Gastrocnemius medialis (tissue), 4 donors: ENCODE measurements around the gene KDM4B.

Source experiments
- POLR2A ChIP-seq, 2 donors: fragments of 450-650 bp; IDR thresholded peaks; one replicate each; pipeline ENCODE4 v1.6.1; 2017; ENCODE audit warnings: antibody characterized with exemption in 2 of 2, mild to moderate bottlenecking in 2 of 2, moderate library complexity in 2 of 2
- TF ChIP-seq, protein P1 (sequence below), 5 experiments: fragments of 450-650 bp in 3 of 5; fragments of 200-600 bp in 2 of 5; sonication (generic) in 2 of 5; IDR thresholded peaks in 4 of 5; conservative IDR thresholded peaks in 1 of 5; 1 replicate in 4 of 5; 2 replicates in 1 of 5; pipeline ENCODE4 v1.5.1; 2016 to 2019; ENCODE audit warnings: antibody characterized with exemption in 5 of 5, mild to moderate bottlenecking in 3 of 5, moderate library complexity in 3 of 5

- TF ChIP-seq, protein P1, sequence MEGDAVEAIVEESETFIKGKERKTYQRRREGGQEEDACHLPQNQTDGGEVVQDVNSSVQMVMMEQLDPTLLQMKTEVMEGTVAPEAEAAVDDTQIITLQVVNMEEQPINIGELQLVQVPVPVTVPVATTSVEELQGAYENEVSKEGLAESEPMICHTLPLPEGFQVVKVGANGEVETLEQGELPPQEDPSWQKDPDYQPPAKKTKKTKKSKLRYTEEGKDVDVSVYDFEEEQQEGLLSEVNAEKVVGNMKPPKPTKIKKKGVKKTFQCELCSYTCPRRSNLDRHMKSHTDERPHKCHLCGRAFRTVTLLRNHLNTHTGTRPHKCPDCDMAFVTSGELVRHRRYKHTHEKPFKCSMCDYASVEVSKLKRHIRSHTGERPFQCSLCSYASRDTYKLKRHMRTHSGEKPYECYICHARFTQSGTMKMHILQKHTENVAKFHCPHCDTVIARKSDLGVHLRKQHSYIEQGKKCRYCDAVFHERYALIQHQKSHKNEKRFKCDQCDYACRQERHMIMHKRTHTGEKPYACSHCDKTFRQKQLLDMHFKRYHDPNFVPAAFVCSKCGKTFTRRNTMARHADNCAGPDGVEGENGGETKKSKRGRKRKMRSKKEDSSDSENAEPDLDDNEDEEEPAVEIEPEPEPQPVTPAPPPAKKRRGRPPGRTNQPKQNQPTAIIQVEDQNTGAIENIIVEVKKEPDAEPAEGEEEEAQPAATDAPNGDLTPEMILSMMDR (IDR thresholded peaks at IDR 0.05 in 4 of 5, conservative IDR thresholded peaks at IDR 0.05 in 1 of 5): no peak
- TF ChIP-seq POLR2A (IDR thresholded peaks at IDR 0.05): no peak
Measured at GRCh38 chr19:5092481-5092843, 123.5 kb downstream of the KDM4B start.
